GM12878 (cell line): Measurements from ENCODE around the gene GANC. TPM values are rescaled to one million over a fixed set of nuclear protein-coding genes. Genes with fewer than 3 reads are reported as not detected.

Source experiments
- ATAC-seq: fragments of 200-7000 bp; cut with Tn5 transposase; 3 replicates; pipeline ENCODE4 v1.9.1; 2020; ENCODE audit warnings: mild to moderate bottlenecking, moderate library complexity
- BruUV-seq: library from RNA; stranded (reverse); fragments of 400-500 nt; replicated peaks from 2 replicates; lab custom pipeline; 2021; lab: Mats Ljungman, UMichigan
- CTCF ChIA-PET: fragments of 300-600 bp; sonication (Branson Sonifier 250); formaldehyde crosslinking; extraction: SDS; loops from one replicate; lab custom pipeline; 2021; ENCODE audit warnings: inconsistent platforms; lab: Yijun Ruan, JAX
- POLR2A ChIA-PET: fragments of 350-600 bp; formaldehyde crosslinking; extraction: SDS; loops from one replicate; lab custom pipeline; 2021; ENCODE audit warnings: inconsistent platforms; lab: Charles Lee
- RAD21 ChIA-PET: fragments of 300-600 bp; sonication (Branson Sonifier 250); formaldehyde crosslinking; loops from one replicate; lab custom pipeline; 2023; ENCODE audit warnings: antibody characterized with exemption; ENCODE audit not compliant: unreplicated experiment; lab: Charles Lee
- SMC1A ChIA-PET: fragments of 300-600 bp; sonication (Branson Sonifier 250); formaldehyde crosslinking; loops from one replicate; lab custom pipeline; 2023; ENCODE audit not compliant: unreplicated experiment, uncharacterized antibody; lab: Charles Lee
- DNase-seq: peaks from one replicate; pipeline ENCODE4 v3.0.0-alpha.2; 2011; ENCODE audit warnings: low read depth, low spot score
- FAIRE-seq: peaks from 3 replicates; lab custom pipeline; 2011; peaks lifted over from hg19 to GRCh38; lab: Jason Lieb, UNC
- H2AFZ ChIP-seq: 2 replicates; pipeline ENCODE4 v1.6.0; 2011; ENCODE audit warnings: low read depth, low read length, control low read depth; ENCODE audit not compliant: control insufficient read depth
- H3K27ac ChIP-seq: 2 replicates; pipeline ENCODE4 v1.5.1; 2011; ENCODE audit warnings: control low read depth; ENCODE audit not compliant: control insufficient read depth, insufficient read depth
- H3K27me3 ChIP-seq, 2 experiments: replicated peaks in 1 of 2; 2 replicates each; pipeline versions ENCODE4 v1.6.0 to v1.6.1; 2011; ENCODE audit warnings: low read length in 1 of 2; ENCODE audit not compliant: control insufficient read depth in 2 of 2, insufficient read depth in 2 of 2
- H3K36me3 ChIP-seq, 2 experiments: 2 replicates each; pipeline ENCODE4 v1.5.1; 2011; ENCODE audit warnings: low read length in 1 of 2; ENCODE audit not compliant: control insufficient read depth in 2 of 2, insufficient read depth in 2 of 2
- H3K4me1 ChIP-seq: 2 replicates; pipeline ENCODE4 v1.6.1; 2011; ENCODE audit warnings: mild to moderate bottlenecking, low read length, moderate library complexity, mixed read lengths; ENCODE audit not compliant: control insufficient read depth, insufficient read depth
- H3K4me2 ChIP-seq: 2 replicates; pipeline ENCODE4 v1.6.0; 2011; ENCODE audit warnings: control low read depth; ENCODE audit not compliant: control insufficient read depth, insufficient read depth
- H3K4me3 ChIP-seq: fragments of 200-600 bp; sonication (generic); 2 replicates; pipeline ENCODE4 v1.5.1; 2016
- H3K79me2 ChIP-seq: 2 replicates; pipeline ENCODE4 v1.6.0; 2011; ENCODE audit warnings: low read length; ENCODE audit not compliant: control insufficient read depth, insufficient read depth
- H3K9ac ChIP-seq: 2 replicates; pipeline ENCODE4 v1.8.0; 2011; ENCODE audit warnings: low read length, control low read depth, mixed read lengths; ENCODE audit not compliant: control insufficient read depth, insufficient read depth
- H3K9me3 ChIP-seq: replicated peaks from 3 replicates; pipeline ENCODE4 v1.5.1; 2011; ENCODE audit warnings: mild to moderate bottlenecking, low read length; ENCODE audit not compliant: control insufficient read depth, insufficient read depth
- H4K20me1 ChIP-seq: 2 replicates; pipeline ENCODE4 v1.6.0; 2011; ENCODE audit not compliant: control insufficient read depth, insufficient read depth
- ASH2L ChIP-seq: fragments of 300-600, 200-600 bp; sonication (generic); IDR thresholded peaks from 2 replicates; pipeline ENCODE4 v1.6.1; 2017; ENCODE audit warnings: low read depth, mild to moderate bottlenecking, borderline replicate concordance
- DPF2 ChIP-seq: fragments of 450-650 bp; IDR thresholded peaks from 2 replicates; pipeline ENCODE4 v1.6.1; 2017; ENCODE audit warnings: mild to moderate bottlenecking
- HDAC2 ChIP-seq: fragments of 200-600 bp; sonication (generic); IDR thresholded peaks from 2 replicates; pipeline ENCODE4 v1.6.1; 2017
- IKZF1 ChIP-seq: fragments of 450-650 bp; conservative IDR thresholded peaks from 2 replicates; pipeline ENCODE4 v1.6.1; 2017; ENCODE audit warnings: antibody characterized with exemption, mild to moderate bottlenecking
- MTA3 ChIP-seq: IDR thresholded peaks from 2 replicates; pipeline ENCODE4 v1.6.1; 2012; ENCODE audit warnings: low read length, inconsistent platforms, borderline replicate concordance
- NBN ChIP-seq: fragments of 450-650 bp; IDR thresholded peaks from 2 replicates; pipeline ENCODE4 v1.6.1; 2016
- NR2C1 ChIP-seq: fragments of 450-650 bp; IDR thresholded peaks from 2 replicates; pipeline ENCODE4 v1.6.1; 2017; ENCODE audit warnings: antibody characterized with exemption, mild to moderate bottlenecking, moderate library complexity
- RCOR1 ChIP-seq: conservative IDR thresholded peaks from 2 replicates; pipeline ENCODE4 v1.6.1; 2012; ENCODE audit warnings: low read depth, low read length, improper control_type of control experiment
- ZNF24 ChIP-seq: fragments of 450-650 bp; IDR thresholded peaks from 2 replicates; pipeline ENCODE4 v1.6.1; 2017; ENCODE audit warnings: antibody characterized with exemption, mild to moderate bottlenecking
- WGBS: methylation state at CpG from one replicate; pipeline ENCODE4 v1.1.6; 2016; ENCODE audit warnings: low lambda C conversion rate; ENCODE audit not compliant: insufficient replicate concordance, insufficient coverage; ENCODE audit errors: missing lambda C conversion rate; 5-methylcytosine and 5-hydroxymethylcytosine counted together
- in situ Hi-C: fragments of 300-500 bp; cut with MboI; formaldehyde crosslinking; loops from 9 replicates; pipeline ENCODE4 v1.14.3; 2018; ENCODE audit warnings: mixed read lengths
- intact Hi-C: fragments of 100-400 bp; cut with micrococcal nuclease; formaldehyde crosslinking; loops from one replicate; pipeline ENCODE4 v1.14.2; 2022; ENCODE audit not compliant: unreplicated experiment
- polyA plus RNA-seq, 11 experiments: library from polyadenylated mRNA; depleted of rRNA in 4 of 11; unstranded in 6 of 11; stranded (reverse) in 5 of 11; fragments of >200 nt; fragmentation: Nextera tagmentation in 4 of 11; fragmentation: Illumina TruSeq in 1 of 11; extraction: Ambion mirVana in 4 of 11; extraction: Trizol in 1 of 11; gene quantifications; 1 replicate in 1 of 11; 2 replicates in 10 of 11; pipeline versions ENCODE4 v1.2.1 to v1.2.3, GENCODE V29; 2011 to 2016; ENCODE audit warnings: inconsistent platforms in 2 of 11, missing spikeins in 2 of 11, low read depth in 1 of 11
- total RNA-seq, 4 experiments: library from RNA; depleted of rRNA in 3 of 4; stranded (reverse); fragments of >200 nt in 3 of 4; fragmentation: Illumina TruSeq in 1 of 4; extraction: Trizol in 1 of 4; gene quantifications; 2 replicates each; pipeline versions ENCODE4 v1.2.1 to v1.2.3, GENCODE V29; 2013 to 2021
- TF ChIP-seq, protein P1 (sequence below): IDR thresholded peaks from 2 replicates; pipeline ENCODE4 v1.6.1; 2011; ENCODE audit warnings: borderline replicate concordance, low read depth, mild to moderate bottlenecking, moderate library complexity, low read length; ENCODE audit not compliant: insufficient read depth, poor library complexity, severe bottlenecking
- TF ChIP-seq, protein P2 (sequence below): fragments of 450-650 bp; IDR thresholded peaks from 2 replicates; pipeline ENCODE4 v1.6.1; 2017; ENCODE audit warnings: mild to moderate bottlenecking

Gene GANC
- total and polyA plus RNA-seq, 10 of the 15 experiments (the other 5 are each of a cell fraction or from before 2014, with no cell fraction given), result 11.3 to 35.3 (median 23.0) TPM

DNA sequence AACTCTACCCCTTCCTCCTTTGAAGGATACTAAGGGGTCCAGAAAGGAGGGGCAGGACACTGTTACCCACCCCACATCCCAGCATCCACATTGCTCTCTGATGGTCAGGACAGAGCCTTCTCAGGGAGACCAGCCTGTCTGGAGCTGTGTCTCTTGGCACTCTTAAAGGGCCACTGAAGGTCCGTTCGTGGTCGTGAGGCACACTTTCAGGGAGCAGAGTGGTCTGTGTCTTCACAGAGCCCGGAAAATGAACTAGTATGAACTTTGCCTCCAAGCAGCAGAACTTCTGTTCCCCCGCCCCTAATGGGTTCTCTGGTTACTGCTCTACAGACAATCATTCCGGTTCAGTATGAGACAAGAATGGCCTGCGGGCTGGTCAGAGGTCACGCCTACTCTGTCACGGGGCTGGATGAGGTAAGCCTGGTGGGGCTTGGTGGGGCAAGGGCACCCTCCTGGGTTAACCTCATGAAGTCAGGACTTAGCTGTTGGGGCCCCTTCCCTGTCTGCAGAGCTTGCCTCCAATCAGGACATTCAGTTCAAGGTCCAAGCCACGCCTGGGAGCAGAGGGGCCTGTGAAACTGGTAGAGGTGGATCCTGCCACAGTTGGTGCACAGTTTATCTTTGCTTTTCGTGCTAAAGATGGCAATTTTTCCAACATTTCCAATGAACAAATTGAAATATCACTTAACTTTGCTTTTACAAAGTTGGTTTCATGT lies 119.5 kb downstream of the GANC start:
- no peak for TF ChIP-seq HDAC2
- TF ChIP-seq, protein P1, sequence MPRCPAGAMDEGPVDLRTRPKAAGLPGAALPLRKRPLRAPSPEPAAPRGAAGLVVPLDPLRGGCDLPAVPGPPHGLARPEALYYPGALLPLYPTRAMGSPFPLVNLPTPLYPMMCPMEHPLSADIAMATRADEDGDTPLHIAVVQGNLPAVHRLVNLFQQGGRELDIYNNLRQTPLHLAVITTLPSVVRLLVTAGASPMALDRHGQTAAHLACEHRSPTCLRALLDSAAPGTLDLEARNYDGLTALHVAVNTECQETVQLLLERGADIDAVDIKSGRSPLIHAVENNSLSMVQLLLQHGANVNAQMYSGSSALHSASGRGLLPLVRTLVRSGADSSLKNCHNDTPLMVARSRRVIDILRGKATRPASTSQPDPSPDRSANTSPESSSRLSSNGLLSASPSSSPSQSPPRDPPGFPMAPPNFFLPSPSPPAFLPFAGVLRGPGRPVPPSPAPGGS, result no peak
- TF ChIP-seq, protein P2, sequence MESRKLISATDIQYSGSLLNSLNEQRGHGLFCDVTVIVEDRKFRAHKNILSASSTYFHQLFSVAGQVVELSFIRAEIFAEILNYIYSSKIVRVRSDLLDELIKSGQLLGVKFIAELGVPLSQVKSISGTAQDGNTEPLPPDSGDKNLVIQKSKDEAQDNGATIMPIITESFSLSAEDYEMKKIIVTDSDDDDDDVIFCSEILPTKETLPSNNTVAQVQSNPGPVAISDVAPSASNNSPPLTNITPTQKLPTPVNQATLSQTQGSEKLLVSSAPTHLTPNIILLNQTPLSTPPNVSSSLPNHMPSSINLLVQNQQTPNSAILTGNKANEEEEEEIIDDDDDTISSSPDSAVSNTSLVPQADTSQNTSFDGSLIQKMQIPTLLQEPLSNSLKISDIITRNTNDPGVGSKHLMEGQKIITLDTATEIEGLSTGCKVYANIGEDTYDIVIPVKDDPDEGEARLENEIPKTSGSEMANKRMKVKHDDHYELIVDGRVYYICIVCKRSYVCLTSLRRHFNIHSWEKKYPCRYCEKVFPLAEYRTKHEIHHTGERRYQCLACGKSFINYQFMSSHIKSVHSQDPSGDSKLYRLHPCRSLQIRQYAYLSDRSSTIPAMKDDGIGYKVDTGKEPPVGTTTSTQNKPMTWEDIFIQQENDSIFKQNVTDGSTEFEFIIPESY, result no peak
- no peak for TF ChIP-seq ASH2L
- TF ChIP-seq ZNF24, result no peak
- TF ChIP-seq NBN, result no peak
- TF ChIP-seq NR2C1, result no peak
- TF ChIP-seq IKZF1, result no peak
- no peak for TF ChIP-seq MTA3
- no peak for TF ChIP-seq RCOR1
- no peak for TF ChIP-seq DPF2
- Histone ChIP-seq H3K9ac (no peak overlapping the region), H3K4me1 (no peaks in the 10 kb centered on the region), H2AFZ (no peak overlapping the region), H3K4me3 (no peak overlapping the region), H3K79me2 (no peaks in the 10 kb centered on the region), H4K20me1 (no peaks in the 10 kb centered on the region), H3K27ac (no peak overlapping the region), H3K27me3 (no peaks in the 10 kb centered on the region), H3K36me3 (no peaks in the 10 kb centered on the region), H3K4me2 (no peak overlapping the region), H3K9me3 (no peaks in the 10 kb centered on the region)
- ATAC-seq, result no peak
- intact Hi-C loops (no loop called here), in situ Hi-C loops (no loop called here)
- ChIA-PET CTCF (interaction anchor here (1.2 kb wide), 1 partner anchor 25 kb away, joined by 3 read pairs; no protein-coding TSS in a partner anchor), RAD21 (no interaction called here), SMC1A (no interaction called here), POLR2A (no interaction called here)
- no TSS peak for BruUV-seq
- no peak for FAIRE-seq
- 72% methylated on average over 11 of the region's 11 CpGs for WGBS
- no peak for DNase-seq
